ENCODE results near the gene TIMP3. TPM values are rescaled to one million over a fixed set of nuclear protein-coding genes. Genes with fewer than 3 reads are reported as not detected.

Gene TIMP3
- polyA plus RNA-seq, 1 of the 3 experiments (the other 2 are of a cell fraction): 26.1 TPM

DNA sequence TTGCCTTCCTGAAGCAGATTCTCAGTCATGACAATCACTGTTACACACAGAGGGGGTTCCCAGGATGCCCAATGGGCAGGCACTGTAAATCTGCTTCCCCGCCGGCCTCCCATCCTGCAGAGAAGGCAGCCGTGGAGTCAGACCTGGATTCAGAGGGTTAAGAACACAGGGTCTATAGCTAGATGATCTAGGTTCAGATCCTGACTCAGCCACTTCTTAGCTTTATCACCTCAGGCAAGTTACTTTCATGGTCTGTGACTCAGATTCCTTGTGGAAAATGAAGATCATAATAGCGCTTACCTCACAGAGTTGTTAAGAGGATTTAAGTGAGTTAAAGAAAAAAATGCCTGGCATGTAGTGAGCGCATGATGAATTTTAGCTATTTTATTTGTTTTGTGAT, 95.9 kb downstream of the TIMP3 start:
- Histone ChIP-seq H3K4me3 (ENCODE audit: low read depth in 2 of 2, low read length in 1 of 2) (no peak overlapping the region), H3K27ac (ENCODE audit: low read depth in 2 of 2, low read length in 1 of 2) (no peak overlapping the region), H3K4me1 (ENCODE audit: control insufficient read depth in 1 of 2, insufficient read depth in 2 of 2, low read depth in 1 of 2, low read length in 1 of 2) (peaks cover 0 to 6% of the 10 kb centered on the region in 2 experiments; a peak in 1 of 4 replicates), H2AFZ (ENCODE audit: low read depth) (no peak overlapping the region), H3K79me2 (ENCODE audit: insufficient read depth) (no peaks in the 10 kb centered on the region), H3K9me2 (no peaks in the 10 kb centered on the region), H3K9me3 (no peaks in the 10 kb centered on the region), H3K4me2 (no peak overlapping the region), H3F3A (replicated peaks; ENCODE audit: insufficient read depth) (no peaks in the 10 kb centered on the region), H3K27me3 (ENCODE audit: insufficient read depth) (no peaks in the 10 kb centered on the region), H4K20me1 (ENCODE audit: insufficient read depth) (no peaks in the 10 kb centered on the region), H3K36me3 (replicated peaks in 1 of 2; ENCODE audit: control insufficient read depth in 1 of 2, insufficient read depth in 2 of 2, low read length in 1 of 2) (no peaks in the 10 kb centered on the region), H3K9ac (no peak overlapping the region)
- CTCF ChIA-PET: interaction anchor here (0.9 to 1.5 kb wide), 4 partner anchors 10 to 121 kb away, joined by 3 to 7 read pairs (median 4); no protein-coding TSS in a partner anchor
- DNase-seq: no peak
- TF ChIP-seq MXI1 (IDR thresholded peaks at IDR 0.05; ENCODE audit: low read depth, low read length) (no peak), GABPA (IDR thresholded peaks at IDR 0.05; ENCODE audit: low read depth) (no peak), TCF12 (IDR thresholded peaks at IDR 0.05) (no peak), FOXM1 (IDR thresholded peaks at IDR 0.05; ENCODE audit: low read depth) (no peak), REST (IDR thresholded peaks at IDR 0.05; ENCODE audit: low read depth, low read length) (no peak), MAX (IDR thresholded peaks at IDR 0.05; ENCODE audit: low read depth) (no peak), EZH2phosphoT487 (IDR thresholded peaks at IDR 0.05; ENCODE audit: borderline replicate concordance, low read depth) (no peak), RCOR1 (IDR thresholded peaks at IDR 0.05; ENCODE audit: low read length) (no peak), FOXJ3 (CRISPR knock-in tag; IDR thresholded peaks at IDR 0.05) (no peak), SIN3A (IDR thresholded peaks at IDR 0.05; ENCODE audit: borderline replicate concordance, low read depth, low read length) (no peak), JUND (IDR thresholded peaks at IDR 0.05) (no peak), PBX3 (IDR thresholded peaks at IDR 0.05) (no peak), NRF1 (IDR thresholded peaks at IDR 0.05; ENCODE audit: low read depth, low read length) (no peak), USF2 (IDR thresholded peaks at IDR 0.05; ENCODE audit: borderline replicate concordance, low read depth, low read length) (no peak), YY1 (IDR thresholded peaks at IDR 0.05; ENCODE audit: low read depth) (no peak), RAD21 (IDR thresholded peaks at IDR 0.05; ENCODE audit: low read length) (no peak), FOSL2 (IDR thresholded peaks at IDR 0.05; ENCODE audit: borderline replicate concordance, low read depth) (no peak), POLR2AphosphoS5 (IDR thresholded peaks at IDR 0.05; ENCODE audit: low read depth, low read length) (no peak), RFX5 (IDR thresholded peaks at IDR 0.05; ENCODE audit: low read length) (no peak)
- TF ChIP-seq, protein P1, sequence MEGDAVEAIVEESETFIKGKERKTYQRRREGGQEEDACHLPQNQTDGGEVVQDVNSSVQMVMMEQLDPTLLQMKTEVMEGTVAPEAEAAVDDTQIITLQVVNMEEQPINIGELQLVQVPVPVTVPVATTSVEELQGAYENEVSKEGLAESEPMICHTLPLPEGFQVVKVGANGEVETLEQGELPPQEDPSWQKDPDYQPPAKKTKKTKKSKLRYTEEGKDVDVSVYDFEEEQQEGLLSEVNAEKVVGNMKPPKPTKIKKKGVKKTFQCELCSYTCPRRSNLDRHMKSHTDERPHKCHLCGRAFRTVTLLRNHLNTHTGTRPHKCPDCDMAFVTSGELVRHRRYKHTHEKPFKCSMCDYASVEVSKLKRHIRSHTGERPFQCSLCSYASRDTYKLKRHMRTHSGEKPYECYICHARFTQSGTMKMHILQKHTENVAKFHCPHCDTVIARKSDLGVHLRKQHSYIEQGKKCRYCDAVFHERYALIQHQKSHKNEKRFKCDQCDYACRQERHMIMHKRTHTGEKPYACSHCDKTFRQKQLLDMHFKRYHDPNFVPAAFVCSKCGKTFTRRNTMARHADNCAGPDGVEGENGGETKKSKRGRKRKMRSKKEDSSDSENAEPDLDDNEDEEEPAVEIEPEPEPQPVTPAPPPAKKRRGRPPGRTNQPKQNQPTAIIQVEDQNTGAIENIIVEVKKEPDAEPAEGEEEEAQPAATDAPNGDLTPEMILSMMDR (IDR thresholded peaks at IDR 0.05): no peak
- 64% methylated on average over 5 of the region's 5 CpGs for WGBS (ENCODE audit: low lambda C conversion rate)
- POLR2A ChIA-PET: interaction anchor here (1.3 kb wide), 1 partner anchor 16 kb away, joined by 3 read pairs; no protein-coding TSS in a partner anchor

All from SK-N-SH (cell line).